Vagina (tissue), 2 donors: Measurements from ENCODE around the gene SBF2.

Experiments
- POLR2A ChIP-seq, 2 donors: fragments of 450-650 bp; IDR thresholded peaks; one replicate each; pipeline ENCODE4 v1.6.1; 2017; ENCODE audit warnings: antibody characterized with exemption in 2 of 2, mild to moderate bottlenecking in 2 of 2, moderate library complexity in 2 of 2
- POLR2AphosphoS5 ChIP-seq, 2 donors: sonication (generic); formaldehyde crosslinking; IDR thresholded peaks; one replicate each; pipeline ENCODE4 v1.9.0; 2017; ENCODE audit warnings: antibody characterized with exemption in 2 of 2, mild to moderate bottlenecking in 2 of 2, low read depth in 1 of 2; ENCODE audit not compliant: insufficient read depth in 1 of 2
- TF ChIP-seq, protein P1 (sequence below), 3 experiments: fragments of 450-650 bp in 2 of 3; fragments of 200-600 bp in 1 of 3; sonication (generic) in 1 of 3; IDR thresholded peaks; one replicate each; pipeline ENCODE4 v1.5.1; 2017 to 2019; ENCODE audit warnings: antibody characterized with exemption in 3 of 3, mild to moderate bottlenecking in 2 of 3, moderate library complexity in 2 of 3

DNA sequence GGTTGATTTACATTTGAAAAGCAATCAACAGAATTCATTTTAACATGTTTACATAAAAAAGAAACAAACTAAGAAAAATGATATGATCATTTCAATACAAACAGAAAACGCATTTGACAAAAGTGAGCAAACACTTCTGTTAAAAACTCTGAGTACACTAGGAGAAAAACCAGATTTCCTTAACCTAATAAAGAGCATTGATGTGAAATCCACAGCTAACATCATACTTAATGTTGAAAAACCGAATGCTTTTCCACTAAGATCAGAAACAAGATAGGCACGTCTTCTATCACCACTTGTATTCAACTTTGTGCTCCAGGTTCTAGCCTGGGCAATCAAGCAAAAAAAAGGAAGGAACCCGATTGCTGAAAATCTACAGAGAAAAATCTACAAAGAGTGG is 227.6 kb downstream of the SBF2 start:
- TF ChIP-seq, protein P1, sequence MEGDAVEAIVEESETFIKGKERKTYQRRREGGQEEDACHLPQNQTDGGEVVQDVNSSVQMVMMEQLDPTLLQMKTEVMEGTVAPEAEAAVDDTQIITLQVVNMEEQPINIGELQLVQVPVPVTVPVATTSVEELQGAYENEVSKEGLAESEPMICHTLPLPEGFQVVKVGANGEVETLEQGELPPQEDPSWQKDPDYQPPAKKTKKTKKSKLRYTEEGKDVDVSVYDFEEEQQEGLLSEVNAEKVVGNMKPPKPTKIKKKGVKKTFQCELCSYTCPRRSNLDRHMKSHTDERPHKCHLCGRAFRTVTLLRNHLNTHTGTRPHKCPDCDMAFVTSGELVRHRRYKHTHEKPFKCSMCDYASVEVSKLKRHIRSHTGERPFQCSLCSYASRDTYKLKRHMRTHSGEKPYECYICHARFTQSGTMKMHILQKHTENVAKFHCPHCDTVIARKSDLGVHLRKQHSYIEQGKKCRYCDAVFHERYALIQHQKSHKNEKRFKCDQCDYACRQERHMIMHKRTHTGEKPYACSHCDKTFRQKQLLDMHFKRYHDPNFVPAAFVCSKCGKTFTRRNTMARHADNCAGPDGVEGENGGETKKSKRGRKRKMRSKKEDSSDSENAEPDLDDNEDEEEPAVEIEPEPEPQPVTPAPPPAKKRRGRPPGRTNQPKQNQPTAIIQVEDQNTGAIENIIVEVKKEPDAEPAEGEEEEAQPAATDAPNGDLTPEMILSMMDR (IDR thresholded peaks at IDR 0.05): no peak
- TF ChIP-seq POLR2A (IDR thresholded peaks at IDR 0.05) (no peak), POLR2AphosphoS5 (IDR thresholded peaks at IDR 0.05; ENCODE audit: insufficient read depth in 1 of 2, low read depth in 1 of 2) (no peak)
